OCI-LY1 (cell line): ENCODE data around the gene TRIM26.

Experiments
- EZH2 ChIP-seq: fragments of 200-600 bp; sonication (generic), shearing (Covaris generic); IDR thresholded peaks from 2 replicates; pipeline ENCODE4 v1.8.0; 2017; ENCODE audit warnings: borderline replicate concordance, mixed run types, mild to moderate bottlenecking, antibody characterized with exemption, low read length, moderate library complexity, mixed read lengths
- TF ChIP-seq, protein P1 (sequence below): fragments of 200-600 bp; sonication (generic), shearing (Covaris generic); IDR thresholded peaks from 2 replicates; pipeline ENCODE4 v1.5.1; 2017; ENCODE audit warnings: mild to moderate bottlenecking, antibody characterized with exemption, low read length, moderate library complexity, mixed read lengths

DNA sequence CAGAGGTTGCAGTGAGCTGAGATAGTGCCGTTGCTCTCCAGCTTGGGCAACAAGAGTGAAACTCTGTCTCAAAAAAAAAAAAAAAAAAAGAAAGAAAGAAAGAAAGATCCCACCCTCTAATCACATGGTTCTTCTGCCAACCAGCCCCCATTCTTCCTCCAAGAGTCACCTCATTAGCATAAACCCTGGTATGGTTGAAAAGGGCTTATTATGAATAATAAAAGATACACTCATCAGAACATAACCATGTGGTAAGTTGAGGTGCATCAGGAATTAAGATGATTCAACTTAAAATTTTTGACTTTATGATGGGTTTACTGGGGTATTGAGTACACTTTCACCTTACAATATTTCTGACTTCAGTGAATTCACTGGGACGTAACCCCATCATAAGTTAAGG is 78.1 kb downstream of the TRIM26 start:
- TF ChIP-seq, protein P1, sequence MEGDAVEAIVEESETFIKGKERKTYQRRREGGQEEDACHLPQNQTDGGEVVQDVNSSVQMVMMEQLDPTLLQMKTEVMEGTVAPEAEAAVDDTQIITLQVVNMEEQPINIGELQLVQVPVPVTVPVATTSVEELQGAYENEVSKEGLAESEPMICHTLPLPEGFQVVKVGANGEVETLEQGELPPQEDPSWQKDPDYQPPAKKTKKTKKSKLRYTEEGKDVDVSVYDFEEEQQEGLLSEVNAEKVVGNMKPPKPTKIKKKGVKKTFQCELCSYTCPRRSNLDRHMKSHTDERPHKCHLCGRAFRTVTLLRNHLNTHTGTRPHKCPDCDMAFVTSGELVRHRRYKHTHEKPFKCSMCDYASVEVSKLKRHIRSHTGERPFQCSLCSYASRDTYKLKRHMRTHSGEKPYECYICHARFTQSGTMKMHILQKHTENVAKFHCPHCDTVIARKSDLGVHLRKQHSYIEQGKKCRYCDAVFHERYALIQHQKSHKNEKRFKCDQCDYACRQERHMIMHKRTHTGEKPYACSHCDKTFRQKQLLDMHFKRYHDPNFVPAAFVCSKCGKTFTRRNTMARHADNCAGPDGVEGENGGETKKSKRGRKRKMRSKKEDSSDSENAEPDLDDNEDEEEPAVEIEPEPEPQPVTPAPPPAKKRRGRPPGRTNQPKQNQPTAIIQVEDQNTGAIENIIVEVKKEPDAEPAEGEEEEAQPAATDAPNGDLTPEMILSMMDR, result no peak
- TF ChIP-seq EZH2, result no peak
